ENCODE data around the gene ZDHHC23.

The ZDHHC23 gene

GRCh38 chr3:113947372-113948014 is at the start of gene ZDHHC23:
TSS of gene ZDHHC23 (plus strand) at chr3:113948013. CDS start at chr3:113948803, 790 bp downstream.
- DNase-seq, result peak; percentile 61

DNA sequence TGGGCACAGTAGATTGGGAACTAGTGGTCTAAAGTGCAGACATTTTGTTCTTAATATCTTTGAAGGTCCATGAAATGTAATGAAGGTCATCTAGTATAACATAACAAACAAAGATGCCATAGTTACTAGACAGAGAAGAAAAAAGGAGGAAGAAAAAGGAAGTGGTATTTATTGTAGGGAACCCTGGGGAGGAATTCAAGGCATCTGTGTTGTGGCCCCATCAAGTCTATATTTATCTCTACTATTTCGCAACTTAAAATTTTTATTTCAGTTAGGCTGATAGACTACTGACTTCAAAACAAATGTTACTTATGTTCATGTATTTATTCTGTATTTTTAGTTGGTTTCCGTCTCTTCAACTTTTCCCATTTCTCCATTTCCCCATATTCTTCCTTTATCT is 48.9 kb upstream of the ZDHHC23 start:
- no peak for DNase-seq

DNA sequence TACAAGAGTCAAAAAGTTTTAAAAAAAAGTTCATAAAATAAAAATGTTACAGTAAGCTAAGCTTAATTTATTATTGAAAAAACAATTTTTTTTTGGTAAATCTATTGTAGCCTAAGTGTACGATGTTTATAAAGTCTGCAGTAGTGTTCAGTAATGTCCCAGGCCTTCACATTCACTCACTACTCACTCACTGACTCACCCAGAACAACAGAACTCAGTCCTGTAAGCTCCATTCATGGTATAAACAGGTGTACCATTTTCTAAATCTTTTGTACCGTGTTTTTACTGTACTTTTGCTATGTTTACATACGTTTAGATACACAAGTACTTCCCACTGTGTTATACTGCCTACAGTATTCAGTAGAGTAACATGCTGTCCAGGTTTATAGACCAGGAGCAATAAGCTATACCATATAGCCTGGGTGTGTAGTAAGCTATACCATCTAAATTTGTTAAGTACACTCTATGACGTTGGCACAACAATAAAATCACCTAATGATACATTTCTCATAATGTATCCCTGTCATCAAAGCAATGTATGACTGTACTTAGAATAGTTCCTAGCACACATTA is 41.2 kb upstream of the ZDHHC23 start:
- no peak for DNase-seq

DNA sequence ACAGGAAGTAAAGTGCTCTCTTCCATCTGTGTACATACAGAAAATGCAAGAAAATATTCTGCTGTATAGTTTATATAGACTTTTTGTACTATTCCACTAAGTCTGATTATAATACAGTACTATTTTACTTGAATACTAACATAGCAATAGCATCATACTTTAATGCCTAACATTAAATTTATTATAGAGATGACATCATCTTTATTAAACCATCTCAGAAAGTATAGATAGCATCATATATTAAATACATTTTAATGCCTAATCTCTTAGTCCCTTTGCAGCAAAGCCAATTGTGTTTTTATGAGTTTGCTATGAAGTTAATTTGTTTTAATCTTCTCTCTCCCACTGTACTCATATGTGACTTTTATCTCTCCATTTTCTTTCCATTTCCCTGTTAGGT is 39.7 kb upstream of the ZDHHC23 start:
- DNase-seq, result no peak

- no peak for DNase-seq
These were observed 36.8 kb upstream of the ZDHHC23 start for GRCh38 chr3:113910966-113911365.

DNA sequence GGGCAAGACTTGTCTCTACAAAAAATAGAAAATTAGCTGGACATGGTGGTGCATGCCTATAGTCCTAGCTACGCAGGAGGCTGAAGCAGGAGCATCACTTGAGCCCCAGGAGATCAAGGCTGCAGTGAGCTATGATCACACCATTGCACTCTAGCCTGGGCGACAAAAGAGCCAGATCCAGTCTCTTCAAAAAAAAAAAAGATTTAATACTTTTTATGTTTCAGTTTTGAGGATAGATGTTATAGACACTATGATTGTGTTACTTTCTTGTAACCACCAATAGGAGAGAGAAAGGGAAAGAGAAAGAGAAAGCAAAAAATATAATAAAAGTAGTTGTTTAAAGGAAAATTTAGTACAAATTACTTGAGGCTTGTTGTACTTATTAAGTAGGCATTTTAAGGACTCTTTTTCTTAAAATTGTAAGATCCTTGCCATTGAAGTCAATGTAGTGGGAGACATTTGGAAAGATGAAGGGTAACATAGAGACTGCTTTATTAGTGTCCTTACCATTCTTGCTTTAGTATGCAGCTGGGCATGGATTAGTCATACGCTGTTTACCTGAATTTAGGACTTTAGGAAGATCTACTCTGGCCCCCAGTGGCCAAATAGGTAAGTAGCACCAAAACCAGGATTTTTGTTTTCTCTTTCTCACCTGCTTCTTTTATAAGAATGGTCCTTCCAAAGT is 35.1 kb upstream of the ZDHHC23 start:
- DNase-seq, result peak; percentile 29

DNA sequence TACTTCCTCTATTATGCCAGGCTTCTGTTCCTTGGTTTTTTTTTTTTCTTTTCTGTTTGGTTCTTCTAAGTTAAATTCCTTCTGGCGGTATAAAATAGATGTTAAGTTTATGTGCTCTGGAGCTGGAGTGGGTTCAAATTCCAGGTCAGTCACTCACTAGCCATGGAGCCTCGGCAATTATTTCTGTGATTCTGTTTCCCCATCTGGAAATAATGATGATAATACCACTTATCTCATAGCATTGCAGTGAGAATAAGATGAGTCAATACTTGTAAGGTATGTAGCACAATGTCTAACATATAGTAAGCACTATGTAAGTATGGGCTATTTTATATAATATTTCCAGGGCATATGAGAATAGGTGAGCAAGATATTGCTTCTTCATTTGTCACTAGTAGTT is 33.2 kb upstream of the ZDHHC23 start:
- DNase-seq, result no peak

- no peak for DNase-seq
These were observed 20.3 kb upstream of the ZDHHC23 start for GRCh38 chr3:113927556-113927955.

DNA sequence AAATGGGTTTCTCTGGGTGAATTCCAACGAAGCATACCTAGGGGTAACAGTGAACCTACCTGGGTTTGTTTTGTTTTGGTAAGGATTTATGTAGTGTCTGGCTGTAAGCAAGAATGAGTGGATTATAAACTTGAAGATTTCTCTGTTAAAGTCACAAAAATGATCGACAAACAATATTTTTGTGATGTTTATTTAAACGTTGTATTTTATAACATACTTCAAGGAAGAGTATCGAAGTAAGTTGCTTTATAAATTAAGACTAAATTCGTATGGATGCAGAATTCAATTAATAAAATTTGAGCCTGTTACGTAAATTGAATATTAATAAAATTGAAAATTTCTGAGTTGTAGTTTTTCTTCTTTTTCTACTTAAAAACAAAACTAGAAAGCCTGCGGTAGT is 982 bp upstream of the ZDHHC23 start:
- DNase-seq, result no peak

DNA sequence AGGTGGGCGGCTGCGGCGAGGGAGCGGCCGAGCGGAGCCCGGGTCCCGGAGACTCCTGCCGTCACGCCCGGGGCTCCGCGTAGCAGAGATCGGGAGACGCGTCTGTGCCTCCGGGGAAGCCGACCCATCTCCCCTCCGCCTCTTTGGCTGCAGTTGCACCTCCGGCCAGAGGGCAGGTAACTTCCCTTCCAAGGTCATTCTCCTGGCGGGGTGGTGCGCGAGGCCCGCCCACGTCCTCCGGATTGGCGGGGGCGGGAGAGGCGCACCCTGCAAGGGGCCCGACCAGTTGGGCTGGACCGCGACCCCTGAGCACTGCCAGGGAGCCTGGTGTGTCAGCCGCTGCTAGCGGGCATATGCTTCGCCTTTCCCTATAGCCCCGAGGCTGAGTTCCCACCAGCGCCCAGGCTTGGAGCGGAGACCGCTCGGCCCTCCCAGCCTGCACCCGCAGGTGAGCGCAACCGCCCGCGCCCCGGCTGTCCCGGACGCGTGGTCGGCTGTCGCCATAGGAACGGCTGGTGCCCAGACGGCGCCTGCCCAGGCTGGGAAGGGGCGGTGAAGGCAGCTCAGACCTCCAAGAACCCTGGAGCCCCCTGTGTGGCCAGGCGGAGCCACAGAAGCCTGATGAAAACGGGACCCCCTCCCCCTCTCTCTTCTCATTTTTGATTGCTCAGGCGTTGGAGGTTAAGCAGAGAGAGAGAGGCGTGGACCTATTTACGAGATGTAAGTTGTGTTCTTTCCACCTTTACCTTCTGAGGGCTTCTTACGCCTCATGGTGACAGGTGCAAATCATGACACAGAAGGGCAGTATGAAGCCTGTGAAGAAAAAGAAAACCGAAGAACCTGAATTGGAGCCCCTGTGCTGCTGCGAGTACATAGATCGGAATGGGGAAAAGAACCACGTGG is 453 bp downstream of the ZDHHC23 start:
- DNase-seq, result peak; percentile 9

DNA sequence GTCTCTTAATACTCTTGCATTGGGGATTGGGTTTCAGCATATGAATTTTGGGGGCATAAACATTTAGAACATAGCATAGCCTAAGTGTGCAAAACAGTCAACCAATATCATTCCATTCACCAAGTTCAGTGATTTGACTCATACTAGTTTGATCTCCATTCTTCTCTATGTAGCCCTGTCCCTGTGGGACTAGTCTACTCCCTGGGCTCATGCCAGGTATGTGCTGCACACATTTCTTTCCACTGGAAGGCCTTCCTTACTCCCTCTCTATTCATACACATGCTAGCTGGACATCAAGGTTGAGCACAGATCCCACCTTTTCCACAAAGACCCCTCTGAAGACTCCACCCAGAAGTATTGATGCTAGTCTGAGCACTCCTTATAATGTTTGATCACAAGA is 5.1 kb downstream of the ZDHHC23 start:
- no peak for DNase-seq

DNA sequence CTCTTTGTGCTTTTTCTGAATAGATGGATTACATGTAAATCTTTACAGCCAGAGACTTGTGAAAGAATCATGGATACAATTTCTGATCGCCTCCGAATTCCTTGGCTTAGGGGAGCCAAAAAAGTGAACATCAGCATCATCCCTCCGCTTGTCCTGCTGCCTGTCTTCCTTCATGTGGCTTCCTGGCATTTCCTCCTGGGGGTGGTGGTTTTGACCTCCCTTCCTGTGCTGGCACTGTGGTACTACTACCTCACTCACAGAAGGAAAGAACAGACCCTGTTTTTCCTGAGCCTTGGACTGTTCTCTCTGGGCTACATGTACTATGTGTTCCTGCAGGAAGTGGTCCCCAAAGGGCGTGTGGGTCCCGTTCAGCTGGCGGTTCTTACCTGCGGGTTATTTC is 5.9 kb downstream of the ZDHHC23 start:
- no peak for DNase-seq

GRCh38 chr3:113954091-113954685 is 6.4 kb downstream of the ZDHHC23 start:
- DNase-seq, result no peak

DNA sequence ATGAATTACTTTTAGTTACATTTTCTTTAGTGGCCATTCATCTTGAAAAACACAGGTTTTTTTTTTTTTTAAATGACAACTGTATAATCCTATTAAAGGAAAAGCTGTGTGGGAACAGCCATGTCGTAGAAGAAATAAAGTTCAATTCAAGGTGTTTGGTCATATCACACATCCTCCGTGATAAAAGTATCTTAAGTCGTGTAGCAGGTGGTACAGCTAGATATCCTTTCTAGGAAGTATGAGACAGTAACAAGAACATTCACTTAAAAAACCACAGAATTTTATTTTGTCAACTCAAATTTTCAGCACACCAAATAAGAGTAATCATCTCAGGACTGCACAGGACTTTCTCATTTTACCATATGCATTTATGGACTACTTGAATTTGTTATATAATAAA is 16.1 kb downstream of the ZDHHC23 start:
- no peak for DNase-seq

DNA sequence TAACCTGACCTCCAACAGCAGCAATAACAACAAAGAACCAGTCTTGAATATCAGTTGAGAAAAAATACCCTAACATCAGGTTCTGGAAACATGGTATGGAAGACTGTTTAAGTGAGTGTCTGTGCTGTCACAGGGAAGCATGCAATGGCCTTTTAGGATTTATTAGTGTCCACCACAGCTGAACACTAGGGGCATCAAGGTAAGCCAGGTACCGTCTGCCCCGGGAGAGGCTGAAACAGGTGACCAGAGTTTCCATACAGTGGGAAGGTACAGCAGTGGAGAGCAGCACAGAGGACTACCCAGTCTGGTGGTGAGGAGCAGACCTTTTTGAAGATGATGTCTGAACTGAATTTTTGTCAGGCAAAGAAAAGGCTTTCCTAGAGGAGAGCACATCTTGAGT is 18.4 kb downstream of the ZDHHC23 start:
- no peak for DNase-seq

- no peak for DNase-seq
These were observed 21.2 kb downstream of the ZDHHC23 start for GRCh38 chr3:113968986-113969385.

GRCh38 chr3:113977822-113978221 is 30.0 kb downstream of the ZDHHC23 start:
- no peak for DNase-seq

- DNase-seq, result no peak
These were observed 32.1 kb downstream of the ZDHHC23 start for GRCh38 chr3:113979916-113980315.

GRCh38 chr3:113981803-113982202 is 34.0 kb downstream of the ZDHHC23 start:
- no peak for DNase-seq

DNA sequence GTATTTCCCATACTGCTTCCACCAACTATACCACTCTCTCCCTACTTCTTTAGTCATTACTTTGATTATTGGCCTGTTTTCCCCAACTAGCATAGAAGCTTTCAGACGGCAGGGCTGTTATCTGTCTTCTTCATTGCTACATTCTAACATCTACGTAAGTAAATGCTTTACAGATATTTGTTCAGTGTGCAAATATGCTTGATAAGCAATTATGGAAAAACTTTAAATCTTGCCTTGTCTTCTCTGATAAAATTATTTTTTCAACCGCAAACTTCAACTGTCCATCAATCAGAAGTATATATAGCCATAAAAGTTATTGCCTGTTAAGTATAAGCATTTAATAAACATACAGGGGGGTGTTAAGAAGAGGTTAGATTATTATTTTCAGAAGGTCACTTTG is 35.7 kb downstream of the ZDHHC23 start:
- no peak for DNase-seq

DNA sequence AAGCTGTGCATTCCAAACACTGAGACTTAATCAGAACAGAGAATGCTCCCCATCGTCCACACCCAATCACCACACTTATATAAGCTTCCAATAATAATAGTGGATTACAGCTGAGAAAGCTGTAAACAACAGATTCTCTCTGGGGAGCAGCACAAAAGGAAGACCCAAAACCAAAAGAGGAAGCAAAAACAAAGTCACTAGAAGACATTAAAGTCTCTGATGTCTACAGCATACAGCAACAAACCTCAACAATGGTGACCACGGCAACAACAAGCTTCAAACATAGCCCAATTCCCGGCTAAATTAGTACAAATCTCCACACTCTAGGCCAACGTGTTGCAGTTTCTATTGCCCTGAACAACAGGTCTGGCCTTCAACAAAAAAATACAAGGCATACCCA is 37.7 kb downstream of the ZDHHC23 start:
- DNase-seq, result no peak

GRCh38 chr3:114005481-114005880 is 57.7 kb downstream of the ZDHHC23 start:
- DNase-seq, result no peak

All from stimulated activated CD4-positive, alpha-beta T cell treated with anti-CD3 and anti-CD28 coated beads, Interleukin-4, amount 100 ng/mL, for 24 hours (primary cell).